Neuronal stem cell (in vitro differentiated cells): Measurements from ENCODE around the gene EFCAB5.

Source experiments
- DNase-seq: peaks from one replicate; pipeline ENCODE4 v3.0.0-alpha.2; 2013; ENCODE audit warnings: low spot score
- H2AFZ ChIP-seq: one replicate; pipeline ENCODE4 v1.6.1; 2013; ENCODE audit warnings: mild to moderate bottlenecking, low read length, inconsistent platforms
- H2AK5ac ChIP-seq: 2 replicates; pipeline ENCODE4 v1.6.1; 2013; ENCODE audit warnings: low read depth, mild to moderate bottlenecking, inconsistent platforms, low read length, moderate library complexity, mixed read lengths
- H2BK120ac ChIP-seq: 2 replicates; pipeline ENCODE4 v1.6.1; 2013; ENCODE audit warnings: low read depth, mild to moderate bottlenecking, inconsistent platforms, low read length, moderate library complexity, mixed read lengths
- H2BK12ac ChIP-seq: one replicate; pipeline ENCODE4 v1.6.1; 2013; ENCODE audit warnings: low read length, inconsistent platforms
- H2BK15ac ChIP-seq: 2 replicates; pipeline ENCODE4 v1.6.1; 2013; ENCODE audit warnings: mild to moderate bottlenecking, low read length, inconsistent platforms, mixed read lengths
- H2BK5ac ChIP-seq: one replicate; pipeline ENCODE4 v1.6.1; 2013; ENCODE audit warnings: inconsistent platforms, mild to moderate bottlenecking, low read length, moderate library complexity
- H3K14ac ChIP-seq: one replicate; pipeline ENCODE4 v1.6.1; 2013; ENCODE audit warnings: low read length, inconsistent platforms
- H3K18ac ChIP-seq: 2 replicates; pipeline ENCODE4 v1.6.1; 2013; ENCODE audit warnings: low read length, inconsistent platforms
- H3K23ac ChIP-seq: 2 replicates; pipeline ENCODE4 v1.6.1; 2013; ENCODE audit warnings: low read depth, mild to moderate bottlenecking, mixed read lengths, low read length, inconsistent platforms; ENCODE audit not compliant: poor library complexity
- H3K27ac ChIP-seq: replicated peaks from 3 replicates; pipeline ENCODE4 v1.5.1; 2013; ENCODE audit warnings: low read length, inconsistent platforms
- H3K27me3 ChIP-seq, 3 experiments: 2 replicates each; pipeline ENCODE4 v1.6.1; 2013; ENCODE audit warnings: low read length in 3 of 3, mild to moderate bottlenecking in 2 of 3, inconsistent platforms in 1 of 3, low read depth in 1 of 3, mixed read lengths in 1 of 3, moderate library complexity in 1 of 3; ENCODE audit not compliant: control insufficient read depth in 3 of 3, insufficient read depth in 3 of 3
- H3K36me3 ChIP-seq, 2 donors: replicated peaks in 1 of 2; 2 replicates each; pipeline ENCODE4 v1.6.1; 2013; ENCODE audit warnings: low read length in 2 of 2; ENCODE audit not compliant: control insufficient read depth in 2 of 2, insufficient read depth in 2 of 2
- H3K4ac ChIP-seq: 2 replicates; pipeline ENCODE4 v1.6.1; 2013; ENCODE audit warnings: inconsistent platforms, mild to moderate bottlenecking, low read length, moderate library complexity
- H3K4me1 ChIP-seq, 2 donors: 1 replicate in 1 of 2; 2 replicates in 1 of 2; pipeline ENCODE4 v1.6.1; 2013; ENCODE audit warnings: low read length in 2 of 2, low read depth in 1 of 2; ENCODE audit not compliant: control insufficient read depth in 2 of 2, insufficient read depth in 1 of 2
- H3K4me2 ChIP-seq: one replicate; pipeline ENCODE4 v1.6.1; 2013; ENCODE audit warnings: mild to moderate bottlenecking, low read length, inconsistent platforms; ENCODE audit not compliant: insufficient read depth, poor library complexity, severe bottlenecking
- H3K4me3 ChIP-seq, 2 donors: 2 replicates each; pipeline ENCODE4 v1.5.1; 2013; ENCODE audit warnings: low read length in 2 of 2, mild to moderate bottlenecking in 2 of 2, inconsistent platforms in 1 of 2, moderate library complexity in 1 of 2
- H3K79me1 ChIP-seq: one replicate; pipeline ENCODE4 v1.6.1; 2013; ENCODE audit warnings: low read depth, mild to moderate bottlenecking, inconsistent platforms, low read length, moderate library complexity
- H3K9ac ChIP-seq: one replicate; pipeline ENCODE4 v1.6.1; 2013; ENCODE audit warnings: mild to moderate bottlenecking, low read depth, low read length, inconsistent platforms; ENCODE audit not compliant: poor library complexity
- H3K9me3 ChIP-seq, 2 donors: replicated peaks in 1 of 2; 2 replicates each; pipeline versions ENCODE3 to v1.6.1; 2013; ENCODE audit warnings: low read length in 2 of 2, mild to moderate bottlenecking in 2 of 2, inconsistent platforms in 1 of 2, low read depth in 1 of 2, mixed read lengths in 1 of 2, moderate library complexity in 1 of 2; ENCODE audit not compliant: control insufficient read depth in 2 of 2, insufficient read depth in 1 of 2
- H4K8ac ChIP-seq: one replicate; pipeline ENCODE4 v1.6.1; 2013; ENCODE audit warnings: low read depth, mild to moderate bottlenecking, inconsistent platforms, low read length, moderate library complexity
- H4K91ac ChIP-seq: one replicate; pipeline ENCODE4 v1.6.1; 2013; ENCODE audit warnings: low read length, low read depth, mild to moderate bottlenecking, inconsistent platforms; ENCODE audit not compliant: poor library complexity
- WGBS, 2 donors: extraction: QIAGEN DNeasy Blood & Tissue Kit; methylation state at CpG; one replicate each; pipeline ENCODE4 v1.1.7; 2013; ENCODE audit warnings: missing lambda C conversion rate in 2 of 2, mixed read lengths in 1 of 2; ENCODE audit not compliant: insufficient read length in 2 of 2, insufficient replicate concordance in 1 of 2; ENCODE audit errors: extremely low coverage in 2 of 2; 5-methylcytosine and 5-hydroxymethylcytosine counted together

The EFCAB5 gene

DNA sequence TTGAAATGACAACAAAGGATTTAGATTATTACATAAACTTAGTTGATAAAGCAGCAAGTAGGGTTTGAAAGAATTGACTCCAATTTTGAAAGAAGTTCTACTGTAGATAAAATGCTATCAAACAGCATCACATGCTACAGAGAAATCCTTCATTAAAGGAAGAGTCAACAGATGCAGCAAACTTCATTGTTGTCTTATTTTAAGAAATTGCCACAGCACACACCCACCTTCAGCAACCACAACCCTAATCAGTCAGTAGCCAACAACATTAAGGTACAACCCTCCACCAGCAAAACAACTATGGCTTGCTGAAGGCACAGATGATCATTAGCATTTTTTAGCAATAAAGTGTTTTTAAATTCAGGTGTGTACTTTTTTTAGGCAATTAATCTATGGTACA lies 100.1 kb downstream of the EFCAB5 start:
- no peak overlapping the region for H3K4me3 ChIP-seq
- H3K14ac ChIP-seq: no peak overlapping the region
- no peaks in the 10 kb centered on the region for H3K79me1 ChIP-seq
- no peak overlapping the region for H3K9ac ChIP-seq
- peaks cover 0 to 4% (median 0%) of the 10 kb centered on the region in 3 experiments for H3K27me3 ChIP-seq
- H3K23ac ChIP-seq: no peak overlapping the region
- DNase-seq: no peak
- H2AK5ac ChIP-seq: no peak overlapping the region
- no peak overlapping the region for H2BK5ac ChIP-seq
- H2BK15ac ChIP-seq: no peak overlapping the region
- H3K4me2 ChIP-seq: no peak overlapping the region
- no peak overlapping the region for H3K27ac ChIP-seq
- H4K8ac ChIP-seq: no peak overlapping the region
- H2AFZ ChIP-seq: no peak overlapping the region
- no peak overlapping the region for H3K4ac ChIP-seq
- no peak overlapping the region for H2BK120ac ChIP-seq
- peaks cover 0 to 14% of the 10 kb centered on the region in 2 donors for H3K9me3 ChIP-seq
- no peaks in the 10 kb centered on the region for H3K4me1 ChIP-seq
- no peak overlapping the region for H3K18ac ChIP-seq
- H2BK12ac ChIP-seq: no peak overlapping the region
- H4K91ac ChIP-seq: no peak overlapping the region
- H3K36me3 ChIP-seq: no peaks in the 10 kb centered on the region

DNA sequence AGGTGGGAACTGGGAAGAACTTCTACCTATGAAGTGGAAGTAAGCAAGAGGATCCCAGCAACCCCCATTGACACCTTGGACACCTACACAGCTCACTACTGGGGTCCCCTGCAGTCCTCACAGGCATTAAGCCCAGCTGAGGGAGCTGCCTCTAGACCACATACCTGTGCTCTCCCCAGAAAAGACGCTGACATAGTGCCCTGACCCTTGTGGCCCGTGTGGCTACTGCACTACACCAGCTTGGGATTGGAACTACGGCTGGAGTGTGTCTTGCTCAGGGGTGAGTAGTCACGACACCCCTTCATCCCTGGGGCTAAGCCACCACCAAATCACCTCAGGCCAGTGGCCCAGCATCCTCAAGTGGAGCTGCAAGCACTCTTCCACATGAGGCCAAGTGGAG lies 120.9 kb downstream of the EFCAB5 start:
- Histone ChIP-seq H3K27ac (no peak overlapping the region), H3K27me3 (peaks cover 0 to 14% (median 0%) of the 10 kb centered on the region in 3 experiments), H2AK5ac (no peak overlapping the region), H2BK15ac (no peak overlapping the region), H3K4me3 (no peak overlapping the region), H3K18ac (no peak overlapping the region), H3K4me2 (no peak overlapping the region), H3K23ac (no peak overlapping the region), H4K91ac (no peak overlapping the region), H3K79me1 (no peaks in the 10 kb centered on the region), H2AFZ (no peak overlapping the region), H3K9ac (no peak overlapping the region), H4K8ac (no peak overlapping the region), H2BK12ac (no peak overlapping the region), H3K4ac (no peak overlapping the region), H3K36me3 (no peaks in the 10 kb centered on the region), H2BK120ac (no peak overlapping the region), H3K4me1 (no peaks in the 10 kb centered on the region), H2BK5ac (no peak overlapping the region), H3K9me3 (peaks cover 3 to 4% of the 10 kb centered on the region in 2 donors), H3K14ac (no peak overlapping the region)
- no CpG with 5 or more reads among the region's 4 CpGs for WGBS, 2 donors
- DNase-seq: no peak

DNA sequence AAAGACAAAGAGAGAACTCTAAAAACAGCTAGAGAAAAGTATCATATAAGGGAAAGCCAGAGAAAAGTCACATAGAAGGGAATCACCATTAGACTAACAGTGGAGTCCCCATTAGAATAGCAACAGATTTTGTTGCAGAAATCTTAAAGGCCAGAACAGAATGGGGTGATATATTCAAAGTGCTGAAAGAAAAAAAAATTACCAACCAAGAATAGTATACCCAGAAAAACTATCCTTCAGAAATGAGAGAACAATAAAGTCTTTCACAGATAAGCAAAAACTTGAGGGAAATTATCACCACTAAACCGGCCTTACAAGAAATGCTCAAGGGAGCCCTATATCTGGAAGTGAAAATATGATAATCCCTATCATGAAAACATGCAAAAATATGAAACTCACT lies 123.3 kb downstream of the EFCAB5 start:
- Histone ChIP-seq H4K91ac (no peak overlapping the region), H2AK5ac (no peak overlapping the region), H3K4me2 (no peak overlapping the region), H4K8ac (no peak overlapping the region), H3K36me3 (no peaks in the 10 kb centered on the region), H2BK120ac (no peak overlapping the region), H3K4me3 (no peak overlapping the region), H3K4me1 (no peaks in the 10 kb centered on the region), H3K14ac (no peak overlapping the region), H2BK12ac (no peak overlapping the region), H2AFZ (no peak overlapping the region), H3K9me3 (peaks cover 3 to 4% of the 10 kb centered on the region in 2 donors), H3K23ac (no peak overlapping the region), H3K4ac (no peak overlapping the region), H3K18ac (no peak overlapping the region), H3K9ac (no peak overlapping the region), H3K27me3 (peaks cover 0 to 11% (median 0%) of the 10 kb centered on the region in 3 experiments), H2BK5ac (no peak overlapping the region), H3K79me1 (no peaks in the 10 kb centered on the region), H2BK15ac (no peak overlapping the region), H3K27ac (no peak overlapping the region)
- no CpG with 5 or more reads among the region's 1 CpG for WGBS, 2 donors
- DNase-seq: no peak

DNA sequence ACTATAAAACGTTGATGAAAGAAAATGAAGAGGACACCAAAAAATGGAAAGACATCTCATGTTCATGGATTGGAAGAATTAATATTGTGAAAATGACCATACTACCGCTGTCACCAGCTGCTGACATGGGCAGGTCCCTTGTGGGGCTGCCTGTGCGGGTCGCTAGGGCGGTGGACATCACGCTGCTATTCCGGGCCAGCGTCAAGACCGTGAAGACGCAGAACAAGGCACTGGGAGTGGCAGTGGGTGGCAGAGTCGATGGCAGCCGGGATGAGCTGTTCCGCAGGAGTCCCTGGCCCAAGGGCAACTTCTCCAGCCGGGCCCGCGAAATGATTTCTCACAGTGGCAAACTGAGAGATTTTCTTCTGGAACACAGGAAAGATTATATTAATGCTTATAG lies 127.0 kb downstream of the EFCAB5 start:
- Histone ChIP-seq H3K18ac (no peak overlapping the region), H2BK15ac (no peak overlapping the region), H2AK5ac (no peak overlapping the region), H4K8ac (no peak overlapping the region), H2BK12ac (no peak overlapping the region), H3K4me3 (no peak overlapping the region), H3K14ac (no peak overlapping the region), H3K9me3 (peaks cover 3 to 4% of the 10 kb centered on the region in 2 donors), H3K4me1 (no peaks in the 10 kb centered on the region), H2AFZ (no peak overlapping the region), H2BK5ac (no peak overlapping the region), H3K4me2 (no peak overlapping the region), H3K27ac (no peak overlapping the region), H2BK120ac (no peak overlapping the region), H3K9ac (no peak overlapping the region), H3K27me3 (no peaks in the 10 kb centered on the region), H3K23ac (no peak overlapping the region), H3K4ac (no peak overlapping the region), H3K79me1 (no peaks in the 10 kb centered on the region), H3K36me3 (no peaks in the 10 kb centered on the region), H4K91ac (no peak overlapping the region)
- no peak for DNase-seq
- WGBS, 2 donors: no CpG with 5 or more reads among the region's 16 CpGs
